GM23338 (cell line): ENCODE data around the gene LEO1. TPM values are rescaled to one million over a fixed set of nuclear protein-coding genes. Genes with fewer than 3 reads are reported as not detected.
A peak's percentile ranks its signal among the peaks of the same experiment; 100 is the strongest.

Source experiments
- ATAC-seq: fragments of 200-7000 bp; cut with Tn5 transposase; 3 replicates; pipeline ENCODE4 v1.9.1; 2020
- DNase-seq: peaks from one replicate; pipeline ENCODE4 v3.0.0-alpha.2; 2015; ENCODE audit warnings: low spot score
- H2AFZ ChIP-seq: fragments of 200-600 bp; sonication (generic); 2 replicates; pipeline ENCODE4 v1.8.0; 2016; ENCODE audit warnings: antibody characterized with exemption, mild to moderate bottlenecking, moderate library complexity
- H3F3A ChIP-seq: fragments of 200-600 bp; sonication (generic); replicated peaks from 2 replicates; pipeline ENCODE4 v1.8.0; 2017; ENCODE audit warnings: antibody characterized with exemption, mixed run types, low read depth
- H3K27ac ChIP-seq: fragments of 200-600 bp; sonication (generic); 2 replicates; pipeline ENCODE4 v1.6.1; 2016; ENCODE audit warnings: low read depth
- H3K27me3 ChIP-seq: fragments of 200-600 bp; sonication (generic); 2 replicates; pipeline ENCODE4 v1.8.0; 2016; ENCODE audit warnings: mild to moderate bottlenecking, mixed run types, moderate library complexity; ENCODE audit not compliant: insufficient read depth
- H3K36me3 ChIP-seq: fragments of 200-600 bp; sonication (generic); 2 replicates; pipeline ENCODE4 v1.8.0; 2016; ENCODE audit warnings: mild to moderate bottlenecking; ENCODE audit not compliant: insufficient read depth
- H3K4me1 ChIP-seq: fragments of 200-600 bp; sonication (generic); 2 replicates; pipeline ENCODE4 v1.8.0; 2016; ENCODE audit warnings: mild to moderate bottlenecking, moderate library complexity; ENCODE audit not compliant: insufficient read depth
- H3K4me2 ChIP-seq: fragments of 200-600 bp; sonication (generic); 2 replicates; pipeline ENCODE4 v1.7.1; 2017; ENCODE audit warnings: mixed run types
- H3K4me3 ChIP-seq: fragments of 200-600 bp; sonication (generic); 2 replicates; pipeline ENCODE4 v1.6.1; 2016; ENCODE audit warnings: mixed run types
- H3K79me2 ChIP-seq: fragments of 200-600 bp; sonication (generic); replicated peaks from 2 replicates; pipeline ENCODE4 v1.8.0; 2017; ENCODE audit warnings: mild to moderate bottlenecking; ENCODE audit not compliant: insufficient read depth
- H3K9me2 ChIP-seq: fragments of 200-600 bp; sonication (generic); 2 replicates; pipeline ENCODE4 v1.8.0; 2017; ENCODE audit not compliant: insufficient read depth
- H4K20me1 ChIP-seq: fragments of 200-600 bp; sonication (generic); replicated peaks from 2 replicates; pipeline ENCODE4 v1.8.0; 2017; ENCODE audit warnings: mild to moderate bottlenecking; ENCODE audit not compliant: insufficient read depth
- H3K27ac Mint-ChIP-seq: 2 replicates; pipeline ENCODE4 v1.8.0; 2020; ENCODE audit warnings: inconsistent platforms, mild to moderate bottlenecking, moderate library complexity, mixed read lengths
- H3K27me3 Mint-ChIP-seq: 3 replicates; pipeline ENCODE4 v1.8.0; 2022; ENCODE audit warnings: low read depth, mild to moderate bottlenecking, moderate library complexity, mixed read lengths, inconsistent platforms; ENCODE audit not compliant: insufficient read depth, poor library complexity
- H3K36me3 Mint-ChIP-seq: 3 replicates; pipeline ENCODE4 v1.8.0; 2021; ENCODE audit warnings: low read depth, mild to moderate bottlenecking, inconsistent platforms, moderate library complexity, mixed read lengths
- H3K4me1 Mint-ChIP-seq: 3 replicates; pipeline ENCODE4 v1.8.0; 2020; ENCODE audit warnings: mild to moderate bottlenecking, inconsistent platforms, mixed read lengths
- H3K4me3 Mint-ChIP-seq: 3 replicates; pipeline ENCODE4 v1.8.0; 2021; ENCODE audit warnings: moderate library complexity, mild to moderate bottlenecking, inconsistent platforms, mixed read lengths
- H3K9me3 Mint-ChIP-seq: 3 replicates; pipeline ENCODE4 v1.8.0; 2020; ENCODE audit warnings: moderate library complexity, mild to moderate bottlenecking, inconsistent platforms, mixed read lengths
- CREB1 ChIP-seq: fragments of 250-450 bp; sonication (Bioruptor Pico); IDR thresholded peaks from 2 replicates; pipeline ENCODE4 v1.5.0; 2020; ENCODE audit warnings: low read depth, mild to moderate bottlenecking, moderate library complexity
- NANOG ChIP-seq: IDR thresholded peaks from 2 replicates; pipeline ENCODE4 v1.6.1; 2016; ENCODE audit warnings: antibody characterized with exemption, borderline replicate concordance
- ZNF331 ChIP-seq: fragments of 250-450 bp; sonication (Bioruptor Pico); IDR thresholded peaks from 2 replicates; pipeline ENCODE4 v1.5.0; 2020; ENCODE audit warnings: low read depth, mild to moderate bottlenecking, moderate library complexity
- polyA plus RNA-seq: library from polyadenylated mRNA; unstranded; fragments of >200 nt; fragmentation: Nextera tagmentation; extraction: Ambion mirVana; gene quantifications from 2 replicates; pipeline ENCODE4 v1.2.1, GENCODE V29; 2016
- total RNA-seq: library from RNA; depleted of rRNA; stranded (reverse); fragments of >200 nt; shearing (Covaris generic); gene quantifications from 2 replicates; pipeline ENCODE4 v1.2.3, GENCODE V29; 2014
- TF ChIP-seq, protein P1 (sequence below): fragments of 250-450 bp; sonication (Bioruptor Pico); IDR thresholded peaks from 2 replicates; pipeline ENCODE4 v1.5.0; 2020; ENCODE audit warnings: mild to moderate bottlenecking, moderate library complexity
- TF ChIP-seq, protein P2 (sequence below): IDR thresholded peaks from one replicate; pipeline ENCODE4 v1.6.1; 2018; ENCODE audit warnings: antibody characterized with exemption; ENCODE audit not compliant: unreplicated experiment

LEO1 gene
- total and polyA plus RNA-seq, 2 experiments from 2014 or later: 41.4 to 55.6 TPM

DNA sequence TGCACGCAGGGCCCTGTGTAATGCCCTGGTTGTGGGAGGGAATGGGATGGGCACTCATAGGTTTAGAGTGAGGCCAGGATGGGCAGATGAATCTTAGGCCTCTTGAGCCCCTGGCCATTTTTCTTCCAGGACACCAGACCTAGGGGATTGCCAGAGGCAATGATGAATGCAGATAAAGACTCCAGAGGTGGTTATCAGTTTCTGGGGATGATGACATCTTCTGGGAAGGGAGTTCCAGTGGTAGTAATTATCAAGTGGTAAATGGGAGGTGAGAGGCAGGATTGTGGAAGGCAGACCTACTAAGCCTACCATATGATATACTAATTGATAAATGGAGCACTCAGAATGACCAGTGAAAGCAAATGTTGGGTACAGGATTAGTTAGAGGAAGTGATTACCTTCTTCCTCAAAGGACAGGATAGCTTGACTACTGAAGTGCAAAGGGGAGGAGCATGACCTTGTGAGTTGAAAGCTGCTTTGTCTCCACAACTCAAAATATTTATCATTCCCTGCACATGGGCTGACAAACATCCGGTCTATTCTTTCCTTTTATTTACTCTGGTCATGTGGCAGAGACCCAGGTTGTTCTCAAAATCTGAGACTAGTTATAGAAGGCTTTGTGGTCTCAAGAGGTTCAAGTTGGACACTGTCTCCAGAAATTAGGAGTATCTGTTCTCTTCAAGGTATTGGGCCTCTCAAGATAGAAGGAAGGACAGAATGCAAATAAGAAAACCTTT lies 37.3 kb upstream of the LEO1 start:
- no peaks in the 10 kb centered on the region for H3K36me3 Mint-ChIP-seq

More for the DNA sequence above, 37.3 kb upstream of the LEO1 start:
- H3K4me1 Mint-ChIP-seq: no peaks in the 10 kb centered on the region
- no peaks in the 10 kb centered on the region for H3K9me3 Mint-ChIP-seq
- H3K4me2 ChIP-seq: no peak overlapping the region
- H2AFZ ChIP-seq: peak overlapping the region; percentile 83
- H3K27ac Mint-ChIP-seq: no peak overlapping the region
- H3K36me3 ChIP-seq: no peaks in the 10 kb centered on the region
- no peak overlapping the region for H3K4me3 Mint-ChIP-seq
- H3K4me3 ChIP-seq: no peak overlapping the region
- no peaks in the 10 kb centered on the region for H3K27me3 ChIP-seq
- no peaks in the 10 kb centered on the region for H3K4me1 ChIP-seq
- H3K27me3 Mint-ChIP-seq: no peaks in the 10 kb centered on the region
- DNase-seq (no peak), ATAC-seq (no peak)
- TF ChIP-seq CREB1 (no peak), ZNF331 (CRISPR knock-in tag) (no peak), NANOG (no peak)
- TF ChIP-seq, protein P1, sequence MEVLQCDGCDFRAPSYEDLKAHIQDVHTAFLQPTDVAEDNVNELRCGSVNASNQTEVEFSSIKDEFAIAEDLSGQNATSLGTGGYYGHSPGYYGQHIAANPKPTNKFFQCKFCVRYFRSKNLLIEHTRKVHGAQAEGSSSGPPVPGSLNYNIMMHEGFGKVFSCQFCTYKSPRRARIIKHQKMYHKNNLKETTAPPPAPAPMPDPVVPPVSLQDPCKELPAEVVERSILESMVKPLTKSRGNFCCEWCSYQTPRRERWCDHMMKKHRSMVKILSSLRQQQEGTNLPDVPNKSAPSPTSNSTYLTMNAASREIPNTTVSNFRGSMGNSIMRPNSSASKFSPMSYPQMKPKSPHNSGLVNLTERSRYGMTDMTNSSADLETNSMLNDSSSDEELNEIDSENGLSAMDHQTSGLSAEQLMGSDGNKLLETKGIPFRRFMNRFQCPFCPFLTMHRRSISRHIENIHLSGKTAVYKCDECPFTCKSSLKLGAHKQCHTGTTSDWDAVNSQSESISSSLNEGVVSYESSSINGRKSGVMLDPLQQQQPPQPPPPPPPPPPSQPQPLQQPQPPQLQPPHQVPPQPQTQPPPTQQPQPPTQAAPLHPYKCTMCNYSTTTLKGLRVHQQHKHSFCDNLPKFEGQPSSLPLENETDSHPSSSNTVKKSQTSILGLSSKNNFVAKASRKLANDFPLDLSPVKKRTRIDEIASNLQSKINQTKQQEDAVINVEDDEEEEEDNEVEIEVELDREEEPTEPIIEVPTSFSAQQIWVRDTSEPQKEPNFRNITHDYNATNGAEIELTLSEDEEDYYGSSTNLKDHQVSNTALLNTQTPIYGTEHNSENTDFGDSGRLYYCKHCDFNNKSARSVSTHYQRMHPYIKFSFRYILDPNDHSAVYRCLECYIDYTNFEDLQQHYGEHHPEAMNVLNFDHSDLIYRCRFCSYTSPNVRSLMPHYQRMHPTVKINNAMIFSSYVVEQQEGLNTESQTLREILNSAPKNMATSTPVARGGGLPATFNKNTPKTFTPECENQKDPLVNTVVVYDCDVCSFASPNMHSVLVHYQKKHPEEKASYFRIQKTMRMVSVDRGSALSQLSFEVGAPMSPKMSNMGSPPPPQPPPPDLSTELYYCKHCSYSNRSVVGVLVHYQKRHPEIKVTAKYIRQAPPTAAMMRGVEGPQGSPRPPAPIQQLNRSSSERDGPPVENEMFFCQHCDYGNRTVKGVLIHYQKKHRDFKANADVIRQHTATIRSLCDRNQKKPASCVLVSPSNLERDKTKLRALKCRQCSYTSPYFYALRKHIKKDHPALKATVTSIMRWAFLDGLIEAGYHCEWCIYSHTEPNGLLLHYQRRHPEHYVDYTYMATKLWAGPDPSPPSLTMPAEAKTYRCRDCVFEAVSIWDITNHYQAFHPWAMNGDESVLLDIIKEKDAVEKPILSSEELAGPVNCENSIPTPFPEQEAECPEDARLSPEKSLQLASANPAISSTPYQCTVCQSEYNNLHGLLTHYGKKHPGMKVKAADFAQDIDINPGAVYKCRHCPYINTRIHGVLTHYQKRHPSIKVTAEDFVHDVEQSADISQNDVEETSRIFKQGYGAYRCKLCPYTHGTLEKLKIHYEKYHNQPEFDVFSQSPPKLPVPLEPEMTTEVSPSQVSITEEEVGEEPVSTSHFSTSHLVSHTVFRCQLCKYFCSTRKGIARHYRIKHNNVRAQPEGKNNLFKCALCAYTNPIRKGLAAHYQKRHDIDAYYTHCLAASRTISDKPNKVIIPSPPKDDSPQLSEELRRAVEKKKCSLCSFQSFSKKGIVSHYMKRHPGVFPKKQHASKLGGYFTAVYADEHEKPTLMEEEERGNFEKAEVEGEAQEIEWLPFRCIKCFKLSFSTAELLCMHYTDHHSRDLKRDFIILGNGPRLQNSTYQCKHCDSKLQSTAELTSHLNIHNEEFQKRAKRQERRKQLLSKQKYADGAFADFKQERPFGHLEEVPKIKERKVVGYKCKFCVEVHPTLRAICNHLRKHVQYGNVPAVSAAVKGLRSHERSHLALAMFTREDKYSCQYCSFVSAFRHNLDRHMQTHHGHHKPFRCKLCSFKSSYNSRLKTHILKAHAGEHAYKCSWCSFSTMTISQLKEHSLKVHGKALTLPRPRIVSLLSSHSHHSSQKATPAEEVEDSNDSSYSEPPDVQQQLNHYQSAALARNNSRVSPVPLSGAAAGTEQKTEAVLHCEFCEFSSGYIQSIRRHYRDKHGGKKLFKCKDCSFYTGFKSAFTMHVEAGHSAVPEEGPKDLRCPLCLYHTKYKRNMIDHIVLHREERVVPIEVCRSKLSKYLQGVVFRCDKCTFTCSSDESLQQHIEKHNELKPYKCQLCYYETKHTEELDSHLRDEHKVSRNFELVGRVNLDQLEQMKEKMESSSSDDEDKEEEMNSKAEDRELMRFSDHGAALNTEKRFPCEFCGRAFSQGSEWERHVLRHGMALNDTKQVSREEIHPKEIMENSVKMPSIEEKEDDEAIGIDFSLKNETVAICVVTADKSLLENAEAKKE (CRISPR knock-in tag): no peak
- TF ChIP-seq, protein P2, sequence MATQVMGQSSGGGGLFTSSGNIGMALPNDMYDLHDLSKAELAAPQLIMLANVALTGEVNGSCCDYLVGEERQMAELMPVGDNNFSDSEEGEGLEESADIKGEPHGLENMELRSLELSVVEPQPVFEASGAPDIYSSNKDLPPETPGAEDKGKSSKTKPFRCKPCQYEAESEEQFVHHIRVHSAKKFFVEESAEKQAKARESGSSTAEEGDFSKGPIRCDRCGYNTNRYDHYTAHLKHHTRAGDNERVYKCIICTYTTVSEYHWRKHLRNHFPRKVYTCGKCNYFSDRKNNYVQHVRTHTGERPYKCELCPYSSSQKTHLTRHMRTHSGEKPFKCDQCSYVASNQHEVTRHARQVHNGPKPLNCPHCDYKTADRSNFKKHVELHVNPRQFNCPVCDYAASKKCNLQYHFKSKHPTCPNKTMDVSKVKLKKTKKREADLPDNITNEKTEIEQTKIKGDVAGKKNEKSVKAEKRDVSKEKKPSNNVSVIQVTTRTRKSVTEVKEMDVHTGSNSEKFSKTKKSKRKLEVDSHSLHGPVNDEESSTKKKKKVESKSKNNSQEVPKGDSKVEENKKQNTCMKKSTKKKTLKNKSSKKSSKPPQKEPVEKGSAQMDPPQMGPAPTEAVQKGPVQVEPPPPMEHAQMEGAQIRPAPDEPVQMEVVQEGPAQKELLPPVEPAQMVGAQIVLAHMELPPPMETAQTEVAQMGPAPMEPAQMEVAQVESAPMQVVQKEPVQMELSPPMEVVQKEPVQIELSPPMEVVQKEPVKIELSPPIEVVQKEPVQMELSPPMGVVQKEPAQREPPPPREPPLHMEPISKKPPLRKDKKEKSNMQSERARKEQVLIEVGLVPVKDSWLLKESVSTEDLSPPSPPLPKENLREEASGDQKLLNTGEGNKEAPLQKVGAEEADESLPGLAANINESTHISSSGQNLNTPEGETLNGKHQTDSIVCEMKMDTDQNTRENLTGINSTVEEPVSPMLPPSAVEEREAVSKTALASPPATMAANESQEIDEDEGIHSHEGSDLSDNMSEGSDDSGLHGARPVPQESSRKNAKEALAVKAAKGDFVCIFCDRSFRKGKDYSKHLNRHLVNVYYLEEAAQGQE: no peak
- H3K27ac ChIP-seq: no peak overlapping the region
- H3K79me2 ChIP-seq: no peaks in the 10 kb centered on the region
- no peaks in the 10 kb centered on the region; the same call in 1 of the 2 replicates for H3K9me2 ChIP-seq
- no peaks in the 10 kb centered on the region for H3F3A ChIP-seq
- H4K20me1 ChIP-seq: no peaks in the 10 kb centered on the region
